WTC11 (cell line): ENCODE results near the gene ZSCAN32. TPM values are rescaled to one million over a fixed set of nuclear protein-coding genes. Genes with fewer than 3 reads are reported as not detected.

Experiments
- ATAC-seq: fragments of 200-7000 bp; cut with Tn5 transposase; 2 replicates; pipeline ENCODE4 v1.10.0; 2021; ENCODE audit warnings: mild to moderate bottlenecking, moderate library complexity
- CTCF ChIA-PET: fragments of 300-600 bp; sonication (Branson Sonifier 250); formaldehyde crosslinking; loops from one replicate; lab custom pipeline; 2021; ENCODE audit warnings: antibody characterized with exemption; lab: Charles Lee
- POLR2A ChIA-PET: fragments of 350-600 bp; sonication (Branson Sonifier 250); formaldehyde crosslinking; loops from one replicate; lab custom pipeline; 2021; ENCODE audit warnings: antibody characterized with exemption; lab: Charles Lee
- DNase-seq: peaks from one replicate; pipeline ENCODE4 v3.0.0; 2021; ENCODE audit warnings: low spot score
- H3K27ac Mint-ChIP-seq: 2 replicates; pipeline ENCODE4 v1.8.0; 2021; ENCODE audit warnings: mixed read lengths
- H3K27me3 Mint-ChIP-seq: 2 replicates; pipeline ENCODE4 v1.8.0; 2021; ENCODE audit warnings: low read depth, mild to moderate bottlenecking, moderate library complexity, mixed read lengths
- H3K36me3 Mint-ChIP-seq: 2 replicates; pipeline ENCODE4 v1.8.0; 2021; ENCODE audit warnings: mixed read lengths
- H3K4me1 Mint-ChIP-seq: 2 replicates; pipeline ENCODE4 v1.8.0; 2022; ENCODE audit warnings: mixed read lengths
- H3K4me3 Mint-ChIP-seq: 2 replicates; pipeline ENCODE4 v1.8.0; 2021; ENCODE audit warnings: mild to moderate bottlenecking, moderate library complexity, mixed read lengths
- H3K9me3 Mint-ChIP-seq: 2 replicates; pipeline ENCODE4 v1.8.0; 2021; ENCODE audit warnings: mixed read lengths
- CREB1 ChIP-seq: sonication (generic); formaldehyde crosslinking; IDR thresholded peaks from 2 replicates; pipeline ENCODE4 v1.8.0; 2023; ENCODE audit warnings: mild to moderate bottlenecking, missing genetic modification reagents
- CREM ChIP-seq: sonication (generic); formaldehyde crosslinking; IDR thresholded peaks from 2 replicates; pipeline ENCODE4 v1.8.1; 2022; ENCODE audit warnings: mild to moderate bottlenecking, missing genetic modification reagents, moderate library complexity
- JUN ChIP-seq: sonication (generic); formaldehyde crosslinking; IDR thresholded peaks from 2 replicates; pipeline ENCODE4 v1.8.0; 2023; ENCODE audit warnings: mild to moderate bottlenecking, missing genetic modification reagents
- MYBL2 ChIP-seq: sonication (generic); formaldehyde crosslinking; IDR thresholded peaks from 2 replicates; pipeline ENCODE4 v1.8.1; 2023; ENCODE audit warnings: mild to moderate bottlenecking, moderate library complexity, missing genetic modification reagents
- RELA ChIP-seq: sonication (generic); formaldehyde crosslinking; IDR thresholded peaks from 2 replicates; pipeline ENCODE4 v1.8.1; 2022; ENCODE audit warnings: missing genetic modification reagents, mild to moderate bottlenecking, borderline replicate concordance
- ZNF263 ChIP-seq: sonication (generic); formaldehyde crosslinking; IDR thresholded peaks from 2 replicates; pipeline ENCODE4 v1.8.1; 2022; ENCODE audit warnings: low read depth, mild to moderate bottlenecking, moderate library complexity, missing genetic modification reagents
- ZNF317 ChIP-seq: sonication (generic); formaldehyde crosslinking; IDR thresholded peaks from 2 replicates; pipeline ENCODE4 v1.8.1; 2023; ENCODE audit warnings: low read depth, mild to moderate bottlenecking, moderate library complexity, missing genetic modification reagents, borderline replicate concordance
- ZNF423 ChIP-seq: fragments of 250-450 bp; sonication (Bioruptor Pico); IDR thresholded peaks from 2 replicates; pipeline ENCODE4 v2.1.2; 2022; ENCODE audit warnings: mild to moderate bottlenecking, moderate library complexity
- total RNA-seq: library from RNA; stranded (reverse); gene quantifications from 3 replicates; pipeline ENCODE4 v1.2.3, GENCODE V29; 2021
- TF ChIP-seq, protein P1 (sequence below): fragments of 250-450 bp; sonication (Bioruptor Pico); IDR thresholded peaks from 2 replicates; pipeline ENCODE4 v2.1.2; 2022; ENCODE audit warnings: mild to moderate bottlenecking, moderate library complexity
- TF ChIP-seq, protein P2 (sequence below): sonication (generic); formaldehyde crosslinking; IDR thresholded peaks from 2 replicates; pipeline ENCODE4 v1.8.1; 2022; ENCODE audit warnings: low read depth, missing genetic modification reagents, borderline replicate concordance
- TF ChIP-seq, protein P3 (sequence below): fragments of 250-450 bp; sonication (Bioruptor Pico); IDR thresholded peaks from 2 replicates; pipeline ENCODE4 v1.9.0; 2021; ENCODE audit warnings: mild to moderate bottlenecking
- TF ChIP-seq, protein P4 (sequence below): sonication (generic); formaldehyde crosslinking; IDR thresholded peaks from 2 replicates; pipeline ENCODE4 v1.8.1; 2023; ENCODE audit warnings: mild to moderate bottlenecking, missing genetic modification reagents, borderline replicate concordance
- TF ChIP-seq, protein P5 (sequence below): fragments of 250-450 bp; sonication (Bioruptor Pico); IDR thresholded peaks from 2 replicates; pipeline ENCODE4 v1.9.0; 2021; ENCODE audit warnings: mild to moderate bottlenecking, borderline replicate concordance
- TF ChIP-seq, protein P6 (sequence below): fragments of 250-450 bp; sonication (Bioruptor Pico); IDR thresholded peaks from 2 replicates; pipeline ENCODE4 v1.9.0; 2021; ENCODE audit warnings: moderate library complexity, mild to moderate bottlenecking, inconsistent platforms, borderline replicate concordance
- TF ChIP-seq, protein P7 (sequence below): fragments of 200-600 bp; IDR thresholded peaks from 2 replicates; pipeline ENCODE4 v1.8.0; 2022; ENCODE audit warnings: antibody characterized with exemption

Gene ZSCAN32
- total RNA-seq, 1 experiment from 2014 or later = 16.7 TPM

DNA sequence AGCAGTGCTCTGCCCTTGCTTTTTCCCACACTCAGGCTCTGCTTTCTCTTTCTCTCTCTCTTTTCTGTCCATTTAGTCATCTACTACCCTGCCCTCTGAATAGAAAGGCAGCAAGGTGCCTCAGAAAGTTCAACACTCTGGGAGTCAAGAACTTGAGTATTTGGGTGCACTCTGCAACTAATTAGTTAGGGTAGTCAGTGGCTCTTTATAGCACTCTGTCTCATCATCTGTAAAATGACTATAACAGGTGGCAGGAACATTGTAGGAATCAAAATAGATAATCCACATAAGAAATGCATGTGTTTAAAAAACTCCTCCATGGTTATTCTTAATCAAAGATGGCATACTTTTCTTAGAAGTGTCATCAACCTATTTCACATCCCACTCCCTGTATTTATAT, 37.9 kb downstream of the ZSCAN32 start:
- no peak overlapping the region for H3K27ac Mint-ChIP-seq
- H3K4me3 Mint-ChIP-seq = no peak overlapping the region
- H3K27me3 Mint-ChIP-seq = peaks cover 33% of the 10 kb centered on the region
- DNase-seq (no peak), ATAC-seq (no peak)
- CTCF ChIA-PET = no interaction called here
- no peak for TF ChIP-seq CREM
- no peak for TF ChIP-seq MYBL2 (CRISPR knock-in tag)
- TF ChIP-seq, protein P1, sequence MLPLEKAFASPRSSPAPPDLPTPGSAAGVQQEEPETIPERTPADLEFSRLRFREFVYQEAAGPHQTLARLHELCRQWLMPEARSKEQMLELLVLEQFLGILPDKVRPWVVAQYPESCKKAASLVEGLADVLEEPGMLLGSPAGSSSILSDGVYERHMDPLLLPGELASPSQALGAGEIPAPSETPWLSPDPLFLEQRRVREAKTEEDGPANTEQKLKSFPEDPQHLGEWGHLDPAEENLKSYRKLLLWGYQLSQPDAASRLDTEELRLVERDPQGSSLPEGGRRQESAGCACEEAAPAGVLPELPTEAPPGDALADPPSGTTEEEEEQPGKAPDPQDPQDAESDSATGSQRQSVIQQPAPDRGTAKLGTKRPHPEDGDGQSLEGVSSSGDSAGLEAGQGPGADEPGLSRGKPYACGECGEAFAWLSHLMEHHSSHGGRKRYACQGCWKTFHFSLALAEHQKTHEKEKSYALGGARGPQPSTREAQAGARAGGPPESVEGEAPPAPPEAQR (CRISPR knock-in tag) = no peak
- TF ChIP-seq, protein P2, sequence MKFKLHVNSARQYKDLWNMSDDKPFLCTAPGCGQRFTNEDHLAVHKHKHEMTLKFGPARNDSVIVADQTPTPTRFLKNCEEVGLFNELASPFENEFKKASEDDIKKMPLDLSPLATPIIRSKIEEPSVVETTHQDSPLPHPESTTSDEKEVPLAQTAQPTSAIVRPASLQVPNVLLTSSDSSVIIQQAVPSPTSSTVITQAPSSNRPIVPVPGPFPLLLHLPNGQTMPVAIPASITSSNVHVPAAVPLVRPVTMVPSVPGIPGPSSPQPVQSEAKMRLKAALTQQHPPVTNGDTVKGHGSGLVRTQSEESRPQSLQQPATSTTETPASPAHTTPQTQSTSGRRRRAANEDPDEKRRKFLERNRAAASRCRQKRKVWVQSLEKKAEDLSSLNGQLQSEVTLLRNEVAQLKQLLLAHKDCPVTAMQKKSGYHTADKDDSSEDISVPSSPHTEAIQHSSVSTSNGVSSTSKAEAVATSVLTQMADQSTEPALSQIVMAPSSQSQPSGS (CRISPR knock-in tag) = no peak
- TF ChIP-seq, protein P3, sequence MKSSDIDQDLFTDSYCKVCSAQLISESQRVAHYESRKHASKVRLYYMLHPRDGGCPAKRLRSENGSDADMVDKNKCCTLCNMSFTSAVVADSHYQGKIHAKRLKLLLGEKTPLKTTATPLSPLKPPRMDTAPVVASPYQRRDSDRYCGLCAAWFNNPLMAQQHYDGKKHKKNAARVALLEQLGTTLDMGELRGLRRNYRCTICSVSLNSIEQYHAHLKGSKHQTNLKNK (CRISPR knock-in tag) = no peak
- TF ChIP-seq JUN (CRISPR knock-in tag) = no peak
- TF ChIP-seq, protein P4, sequence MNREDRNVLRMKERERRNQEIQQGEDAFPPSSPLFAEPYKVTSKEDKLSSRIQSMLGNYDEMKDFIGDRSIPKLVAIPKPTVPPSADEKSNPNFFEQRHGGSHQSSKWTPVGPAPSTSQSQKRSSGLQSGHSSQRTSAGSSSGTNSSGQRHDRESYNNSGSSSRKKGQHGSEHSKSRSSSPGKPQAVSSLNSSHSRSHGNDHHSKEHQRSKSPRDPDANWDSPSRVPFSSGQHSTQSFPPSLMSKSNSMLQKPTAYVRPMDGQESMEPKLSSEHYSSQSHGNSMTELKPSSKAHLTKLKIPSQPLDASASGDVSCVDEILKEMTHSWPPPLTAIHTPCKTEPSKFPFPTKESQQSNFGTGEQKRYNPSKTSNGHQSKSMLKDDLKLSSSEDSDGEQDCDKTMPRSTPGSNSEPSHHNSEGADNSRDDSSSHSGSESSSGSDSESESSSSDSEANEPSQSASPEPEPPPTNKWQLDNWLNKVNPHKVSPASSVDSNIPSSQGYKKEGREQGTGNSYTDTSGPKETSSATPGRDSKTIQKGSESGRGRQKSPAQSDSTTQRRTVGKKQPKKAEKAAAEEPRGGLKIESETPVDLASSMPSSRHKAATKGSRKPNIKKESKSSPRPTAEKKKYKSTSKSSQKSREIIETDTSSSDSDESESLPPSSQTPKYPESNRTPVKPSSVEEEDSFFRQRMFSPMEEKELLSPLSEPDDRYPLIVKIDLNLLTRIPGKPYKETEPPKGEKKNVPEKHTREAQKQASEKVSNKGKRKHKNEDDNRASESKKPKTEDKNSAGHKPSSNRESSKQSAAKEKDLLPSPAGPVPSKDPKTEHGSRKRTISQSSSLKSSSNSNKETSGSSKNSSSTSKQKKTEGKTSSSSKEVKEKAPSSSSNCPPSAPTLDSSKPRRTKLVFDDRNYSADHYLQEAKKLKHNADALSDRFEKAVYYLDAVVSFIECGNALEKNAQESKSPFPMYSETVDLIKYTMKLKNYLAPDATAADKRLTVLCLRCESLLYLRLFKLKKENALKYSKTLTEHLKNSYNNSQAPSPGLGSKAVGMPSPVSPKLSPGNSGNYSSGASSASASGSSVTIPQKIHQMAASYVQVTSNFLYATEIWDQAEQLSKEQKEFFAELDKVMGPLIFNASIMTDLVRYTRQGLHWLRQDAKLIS (CRISPR knock-in tag) = no peak
- no peak for TF ChIP-seq ZNF263 (CRISPR knock-in tag)
- TF ChIP-seq RELA = no peak
- TF ChIP-seq, protein P5, sequence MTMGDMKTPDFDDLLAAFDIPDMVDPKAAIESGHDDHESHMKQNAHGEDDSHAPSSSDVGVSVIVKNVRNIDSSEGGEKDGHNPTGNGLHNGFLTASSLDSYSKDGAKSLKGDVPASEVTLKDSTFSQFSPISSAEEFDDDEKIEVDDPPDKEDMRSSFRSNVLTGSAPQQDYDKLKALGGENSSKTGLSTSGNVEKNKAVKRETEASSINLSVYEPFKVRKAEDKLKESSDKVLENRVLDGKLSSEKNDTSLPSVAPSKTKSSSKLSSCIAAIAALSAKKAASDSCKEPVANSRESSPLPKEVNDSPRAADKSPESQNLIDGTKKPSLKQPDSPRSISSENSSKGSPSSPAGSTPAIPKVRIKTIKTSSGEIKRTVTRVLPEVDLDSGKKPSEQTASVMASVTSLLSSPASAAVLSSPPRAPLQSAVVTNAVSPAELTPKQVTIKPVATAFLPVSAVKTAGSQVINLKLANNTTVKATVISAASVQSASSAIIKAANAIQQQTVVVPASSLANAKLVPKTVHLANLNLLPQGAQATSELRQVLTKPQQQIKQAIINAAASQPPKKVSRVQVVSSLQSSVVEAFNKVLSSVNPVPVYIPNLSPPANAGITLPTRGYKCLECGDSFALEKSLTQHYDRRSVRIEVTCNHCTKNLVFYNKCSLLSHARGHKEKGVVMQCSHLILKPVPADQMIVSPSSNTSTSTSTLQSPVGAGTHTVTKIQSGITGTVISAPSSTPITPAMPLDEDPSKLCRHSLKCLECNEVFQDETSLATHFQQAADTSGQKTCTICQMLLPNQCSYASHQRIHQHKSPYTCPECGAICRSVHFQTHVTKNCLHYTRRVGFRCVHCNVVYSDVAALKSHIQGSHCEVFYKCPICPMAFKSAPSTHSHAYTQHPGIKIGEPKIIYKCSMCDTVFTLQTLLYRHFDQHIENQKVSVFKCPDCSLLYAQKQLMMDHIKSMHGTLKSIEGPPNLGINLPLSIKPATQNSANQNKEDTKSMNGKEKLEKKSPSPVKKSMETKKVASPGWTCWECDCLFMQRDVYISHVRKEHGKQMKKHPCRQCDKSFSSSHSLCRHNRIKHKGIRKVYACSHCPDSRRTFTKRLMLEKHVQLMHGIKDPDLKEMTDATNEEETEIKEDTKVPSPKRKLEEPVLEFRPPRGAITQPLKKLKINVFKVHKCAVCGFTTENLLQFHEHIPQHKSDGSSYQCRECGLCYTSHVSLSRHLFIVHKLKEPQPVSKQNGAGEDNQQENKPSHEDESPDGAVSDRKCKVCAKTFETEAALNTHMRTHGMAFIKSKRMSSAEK (CRISPR knock-in tag) = no peak
- TF ChIP-seq, protein P6, sequence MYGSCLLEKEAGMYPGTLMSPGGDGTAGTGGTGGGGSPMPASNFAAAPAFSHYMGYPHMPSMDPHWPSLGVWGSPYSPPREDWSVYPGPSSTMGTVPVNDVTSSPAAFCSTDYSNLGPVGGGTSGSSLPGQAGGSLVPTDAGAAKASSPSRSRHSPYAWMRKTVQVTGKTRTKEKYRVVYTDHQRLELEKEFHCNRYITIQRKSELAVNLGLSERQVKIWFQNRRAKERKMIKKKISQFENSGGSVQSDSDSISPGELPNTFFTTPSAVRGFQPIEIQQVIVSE (CRISPR knock-in tag) = no peak
- no peak for TF ChIP-seq CREB1 (CRISPR knock-in tag)
- no peak for TF ChIP-seq ZNF317 (CRISPR knock-in tag)
- TF ChIP-seq, protein P7, sequence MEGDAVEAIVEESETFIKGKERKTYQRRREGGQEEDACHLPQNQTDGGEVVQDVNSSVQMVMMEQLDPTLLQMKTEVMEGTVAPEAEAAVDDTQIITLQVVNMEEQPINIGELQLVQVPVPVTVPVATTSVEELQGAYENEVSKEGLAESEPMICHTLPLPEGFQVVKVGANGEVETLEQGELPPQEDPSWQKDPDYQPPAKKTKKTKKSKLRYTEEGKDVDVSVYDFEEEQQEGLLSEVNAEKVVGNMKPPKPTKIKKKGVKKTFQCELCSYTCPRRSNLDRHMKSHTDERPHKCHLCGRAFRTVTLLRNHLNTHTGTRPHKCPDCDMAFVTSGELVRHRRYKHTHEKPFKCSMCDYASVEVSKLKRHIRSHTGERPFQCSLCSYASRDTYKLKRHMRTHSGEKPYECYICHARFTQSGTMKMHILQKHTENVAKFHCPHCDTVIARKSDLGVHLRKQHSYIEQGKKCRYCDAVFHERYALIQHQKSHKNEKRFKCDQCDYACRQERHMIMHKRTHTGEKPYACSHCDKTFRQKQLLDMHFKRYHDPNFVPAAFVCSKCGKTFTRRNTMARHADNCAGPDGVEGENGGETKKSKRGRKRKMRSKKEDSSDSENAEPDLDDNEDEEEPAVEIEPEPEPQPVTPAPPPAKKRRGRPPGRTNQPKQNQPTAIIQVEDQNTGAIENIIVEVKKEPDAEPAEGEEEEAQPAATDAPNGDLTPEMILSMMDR = no peak
- no peak for TF ChIP-seq ZNF423 (CRISPR knock-in tag)
- TF ChIP-seq, all 79 proteins: peak for 0
- POLR2A ChIA-PET = interaction anchor here (0.5 kb wide), 1 partner anchor 10 kb away, joined by 5 read pairs; no protein-coding TSS in a partner anchor
- no peaks in the 10 kb centered on the region for H3K4me1 Mint-ChIP-seq
- H3K36me3 Mint-ChIP-seq = no peaks in the 10 kb centered on the region; the same call in 1 of the 2 replicates
- H3K9me3 Mint-ChIP-seq = peaks cover 33% of the 10 kb centered on the region
